NCI-H128 (cell line): ENCODE results near the gene BCL7A.
"Not testable (repeated sequence)": the region's sequence is repeated elsewhere in the genome, so short reads cannot be mapped to it uniquely, and the experiment has no call there.

Source experiments
- DNase-seq: peaks from one replicate; lab custom pipeline; 2025; ENCODE audit not compliant: unreplicated experiment; lab: John Stamatoyannopoulos, UW

BCL7A gene

DNA sequence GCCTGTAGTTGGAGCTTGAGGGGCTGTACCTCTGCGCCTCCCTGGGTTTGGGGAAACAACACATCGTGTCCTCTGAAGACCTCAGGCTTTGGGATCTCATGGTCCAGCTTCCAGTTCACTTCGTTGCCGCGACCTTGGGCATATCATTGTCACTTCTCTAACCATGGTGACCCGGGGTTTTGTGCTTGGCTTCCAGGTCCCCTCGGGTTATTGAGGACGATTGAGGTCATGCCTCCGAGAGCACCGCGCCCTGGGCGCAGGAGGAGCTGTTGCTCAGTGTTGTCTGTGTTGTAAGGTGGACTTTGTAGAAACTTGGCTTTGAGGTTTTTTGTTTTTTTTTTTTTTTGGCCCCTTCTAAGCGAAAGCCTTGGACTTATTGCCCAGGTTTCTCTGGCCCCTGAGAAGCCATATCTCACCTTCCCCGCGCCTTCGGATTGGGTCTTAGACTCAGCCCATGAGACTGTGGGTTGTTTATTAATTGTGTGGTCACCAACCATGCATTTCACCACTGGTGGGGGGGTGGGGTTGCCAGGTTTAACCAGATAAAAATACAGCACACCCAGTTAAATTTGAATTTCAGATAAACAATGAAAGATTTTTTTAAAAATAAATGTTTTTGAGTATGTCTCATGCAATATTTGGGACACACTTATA is 2.6 kb downstream of the BCL7A start:
- DNase-seq = no peak

DNA sequence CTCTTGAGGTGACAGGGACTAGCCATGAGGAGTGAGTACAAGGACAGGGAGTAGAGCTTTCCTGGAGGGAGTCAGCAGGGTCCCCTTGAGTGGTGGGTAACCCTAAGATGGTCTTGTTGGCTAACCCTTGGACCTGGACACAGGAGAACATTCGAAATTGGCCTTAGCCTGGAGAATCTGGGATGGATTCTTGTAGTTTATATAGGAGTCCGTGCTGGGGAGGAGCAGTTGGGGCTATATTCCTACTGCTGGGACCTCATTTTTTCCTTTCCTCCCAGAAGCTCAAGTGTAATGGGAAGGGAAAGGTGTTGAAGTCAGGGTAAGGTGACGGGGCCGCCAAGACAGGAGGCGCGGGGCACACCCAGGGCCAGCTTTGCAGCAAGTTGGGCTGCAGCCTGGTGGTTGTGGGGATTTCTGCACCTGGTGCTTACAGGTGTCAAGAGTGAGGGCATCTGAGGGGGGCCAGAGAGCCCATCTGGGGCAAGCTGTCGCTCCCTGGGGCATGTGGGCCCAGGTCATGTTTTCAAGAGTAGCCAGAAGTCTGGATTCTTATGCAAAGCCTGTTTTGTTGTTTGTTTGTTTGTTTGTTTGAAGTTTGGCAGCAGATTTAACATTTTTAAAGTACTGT is 5.1 kb downstream of the BCL7A start:
- DNase-seq = no peak

DNA sequence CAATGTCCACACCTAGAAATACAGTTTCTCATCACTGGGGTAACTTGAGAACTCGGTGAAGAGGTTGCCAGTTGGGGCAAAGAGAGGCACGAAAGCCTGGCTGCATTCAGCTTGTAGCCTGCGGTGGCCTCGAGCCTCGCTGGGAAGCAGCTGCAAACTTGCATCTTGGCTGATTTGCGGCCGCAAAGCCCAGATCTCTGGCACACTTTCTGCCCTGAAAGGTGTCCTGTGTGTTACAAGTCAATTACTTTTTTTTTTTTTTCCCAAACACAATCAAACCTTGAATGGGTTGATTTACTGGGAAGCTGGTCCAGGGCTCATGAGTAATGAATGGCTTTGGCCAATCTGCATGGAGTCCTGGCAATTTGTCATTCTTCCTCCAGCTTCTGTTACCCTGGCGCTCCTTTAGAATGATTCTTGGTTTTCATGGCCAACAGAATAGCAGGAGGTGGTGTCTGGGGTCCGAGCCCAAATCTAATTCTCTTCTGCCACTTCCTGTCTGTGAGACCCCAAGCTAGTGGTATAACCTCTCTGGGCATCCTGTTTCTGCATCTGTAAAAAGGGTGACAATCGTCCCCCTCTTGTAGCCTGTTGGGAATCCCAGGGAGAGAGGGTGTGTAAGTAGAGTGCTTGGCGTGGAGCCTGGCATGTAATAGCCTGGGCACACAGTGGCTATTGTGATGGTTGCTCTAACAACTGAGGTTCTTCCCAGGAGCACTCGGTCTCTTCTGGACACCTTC is 6.7 kb downstream of the BCL7A start:
- no peak for DNase-seq

DNA sequence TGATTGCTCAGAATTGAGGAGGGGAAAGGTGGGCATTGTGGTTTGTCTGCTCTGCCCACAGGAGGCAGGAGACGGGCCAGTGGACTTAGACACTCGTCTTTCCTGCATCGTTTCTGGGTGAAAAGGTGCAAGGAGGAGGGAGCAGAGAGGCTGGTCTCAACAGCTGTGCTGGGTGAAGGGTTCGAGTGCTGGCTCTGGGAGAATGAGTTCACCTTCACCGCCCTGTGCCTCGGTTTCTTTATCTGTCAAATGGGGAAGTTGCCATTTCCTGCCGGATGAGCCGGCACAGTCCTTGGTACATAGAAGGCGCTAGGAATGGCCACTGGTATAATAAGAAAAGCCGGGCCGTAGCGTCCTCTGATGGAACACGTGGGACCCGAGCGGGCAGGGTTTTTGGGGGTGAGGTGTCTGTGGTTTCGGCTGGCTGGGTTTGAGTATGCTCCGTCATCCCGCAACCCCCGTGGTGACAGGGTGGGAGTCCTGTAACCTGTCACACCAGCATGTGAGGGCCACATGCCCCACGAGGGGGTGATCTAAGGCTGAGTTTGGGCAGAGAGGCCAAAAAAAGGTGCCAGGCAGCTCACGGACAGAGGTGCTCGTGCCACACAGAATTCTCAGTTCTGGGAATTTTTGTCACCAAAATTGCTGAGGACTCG is 7.3 kb downstream of the BCL7A start:
- no peak for DNase-seq

DNA sequence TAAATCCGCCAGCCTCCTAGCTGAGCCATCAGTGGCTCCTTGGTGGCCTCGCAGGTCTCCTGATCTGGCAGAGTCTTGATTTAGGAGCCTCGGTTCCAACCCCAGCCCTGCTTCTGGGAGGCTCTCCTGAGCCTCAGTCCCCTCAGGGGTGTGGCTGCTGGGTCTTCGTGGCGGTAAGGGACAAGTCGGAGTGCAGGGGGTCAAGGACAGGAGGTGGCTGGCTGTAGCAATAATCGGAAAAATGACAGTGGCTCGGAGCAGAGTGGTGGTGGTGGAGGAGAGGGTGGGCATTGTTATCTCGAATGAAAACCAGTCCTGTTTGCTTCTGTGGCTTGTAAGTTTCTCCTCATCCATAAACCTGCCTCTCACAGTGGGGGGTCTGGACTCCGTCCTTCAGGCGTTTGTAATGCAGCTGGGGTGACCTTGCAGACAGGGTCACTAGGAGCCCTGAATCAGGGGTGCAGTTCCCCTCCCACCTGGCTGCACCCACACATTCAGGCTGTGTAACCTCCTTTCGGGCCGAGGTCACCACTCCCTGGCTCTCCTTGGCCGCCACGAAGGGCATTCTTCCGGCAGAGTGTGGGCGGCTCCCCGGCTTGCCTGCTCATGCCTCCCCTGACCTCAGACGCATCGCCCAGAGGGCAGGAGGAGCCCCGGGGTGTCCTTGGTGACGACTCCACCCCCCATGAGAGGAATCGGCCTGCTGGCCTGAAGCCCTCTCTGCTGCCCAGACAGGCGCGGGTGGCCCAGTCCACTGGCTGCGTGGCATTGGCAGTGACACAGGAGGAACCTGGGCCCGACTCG is 8.1 kb downstream of the BCL7A start:
- no peak for DNase-seq

DNA sequence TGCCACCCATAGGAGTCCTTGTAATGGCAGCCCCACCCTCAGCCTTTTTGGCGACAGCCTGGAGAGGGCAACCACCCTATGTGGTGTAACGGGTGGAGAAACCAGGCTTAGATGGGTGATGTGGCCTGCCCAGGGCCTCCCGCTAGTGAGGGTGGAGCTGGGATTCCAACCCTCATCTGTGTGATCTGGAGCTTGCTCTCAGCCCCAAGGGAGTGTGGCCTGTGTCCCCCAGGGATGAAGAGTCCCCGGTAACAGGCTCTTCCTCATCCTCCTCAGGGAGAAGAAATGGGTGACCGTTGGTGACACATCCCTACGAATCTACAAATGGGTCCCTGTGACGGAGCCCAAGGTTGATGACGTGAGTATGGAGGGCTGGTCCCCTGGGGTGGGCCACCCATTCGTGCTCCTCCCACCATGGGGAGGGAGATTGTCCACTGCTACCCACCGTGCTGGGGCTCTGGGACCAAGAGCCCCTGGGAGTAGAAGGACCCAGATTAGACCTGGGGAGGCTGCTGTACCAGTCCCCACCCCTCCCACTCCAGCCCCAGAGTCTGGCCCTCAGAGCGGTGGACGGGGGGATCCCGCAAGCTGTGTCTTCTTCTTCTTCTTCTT is 8.8 kb downstream of the BCL7A start:
- no peak for DNase-seq

DNA sequence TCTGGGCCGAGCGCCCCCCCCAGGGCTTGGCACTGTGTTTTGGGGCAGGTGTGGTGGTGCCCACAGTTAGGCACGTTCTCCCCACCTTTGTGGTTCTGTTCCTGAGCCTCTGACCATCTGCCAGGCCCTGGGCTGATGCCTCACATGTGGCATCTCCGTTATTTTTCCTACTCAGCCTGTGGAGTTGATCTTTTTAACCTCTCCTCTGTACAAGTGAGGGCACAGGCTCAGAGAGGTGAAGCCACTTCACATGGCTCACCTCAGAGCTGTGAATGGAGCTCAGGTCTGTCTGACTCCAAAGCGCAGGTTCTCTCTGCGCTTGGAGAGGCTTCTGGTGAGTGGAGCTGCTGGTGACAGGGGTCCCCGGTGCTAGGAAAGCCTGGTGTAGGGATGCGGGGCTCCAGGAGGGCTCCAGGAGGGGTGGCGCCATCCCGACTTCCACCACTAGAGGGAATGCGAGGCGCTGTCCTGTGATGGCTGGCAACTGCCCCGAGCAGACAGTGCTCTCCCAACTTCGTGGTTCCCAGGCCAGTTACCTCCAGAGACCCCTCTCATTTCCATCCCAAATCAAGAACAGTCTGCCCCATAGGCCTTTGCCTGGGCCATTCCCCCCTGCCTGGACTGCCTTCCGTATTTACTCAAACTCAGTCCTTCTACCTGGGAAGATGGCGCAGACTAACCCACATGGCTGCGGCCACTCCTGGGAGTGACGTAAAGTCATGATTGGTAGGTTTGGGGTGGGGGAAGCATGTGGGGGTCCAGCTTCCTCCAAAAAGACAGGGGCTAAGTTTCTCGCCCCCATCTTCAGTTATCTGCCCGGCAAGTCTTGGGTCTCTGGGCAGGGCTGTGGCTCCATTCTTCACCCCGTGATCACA is 9.9 kb downstream of the BCL7A start:
- DNase-seq = no peak

DNA sequence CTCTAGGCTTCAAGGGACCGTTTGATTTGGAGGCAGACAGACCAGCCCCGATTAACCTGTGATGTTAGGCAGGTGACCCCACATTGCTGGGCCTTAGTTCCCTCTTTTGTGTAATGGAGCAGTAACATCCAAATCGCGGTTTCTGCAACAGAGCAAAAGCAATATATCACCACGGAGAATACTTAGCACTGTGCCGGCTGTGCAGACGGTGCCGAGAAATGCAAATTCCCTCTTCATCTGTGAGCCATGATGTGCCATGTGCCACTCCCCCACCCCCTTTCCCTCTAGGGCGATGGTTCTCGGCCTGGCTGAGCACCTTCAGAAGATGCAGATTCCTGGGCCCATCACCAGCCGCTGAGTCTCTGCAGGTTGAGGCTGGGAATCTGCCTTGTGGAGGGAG is 10.9 kb downstream of the BCL7A start:
- no peak for DNase-seq

DNA sequence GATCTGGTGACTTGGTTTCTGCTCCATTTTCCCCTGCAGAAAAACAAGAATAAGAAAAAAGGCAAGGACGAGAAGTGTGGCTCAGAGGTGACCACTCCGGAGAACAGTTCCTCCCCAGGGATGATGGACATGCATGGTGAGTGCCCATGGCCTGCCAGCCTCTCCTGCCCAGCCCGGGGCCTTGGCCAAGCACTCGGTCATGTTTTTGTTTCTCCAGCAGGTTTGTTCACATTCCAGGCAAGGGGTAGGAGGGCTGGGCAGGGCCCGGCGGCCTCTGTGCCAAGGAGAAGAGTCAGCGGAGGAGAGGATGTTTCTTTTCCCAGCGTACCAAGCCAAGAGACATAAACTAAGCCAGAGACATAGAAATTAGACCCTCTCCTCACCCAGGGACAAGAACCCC is 13.6 kb downstream of the BCL7A start:
- no peak for DNase-seq

DNA sequence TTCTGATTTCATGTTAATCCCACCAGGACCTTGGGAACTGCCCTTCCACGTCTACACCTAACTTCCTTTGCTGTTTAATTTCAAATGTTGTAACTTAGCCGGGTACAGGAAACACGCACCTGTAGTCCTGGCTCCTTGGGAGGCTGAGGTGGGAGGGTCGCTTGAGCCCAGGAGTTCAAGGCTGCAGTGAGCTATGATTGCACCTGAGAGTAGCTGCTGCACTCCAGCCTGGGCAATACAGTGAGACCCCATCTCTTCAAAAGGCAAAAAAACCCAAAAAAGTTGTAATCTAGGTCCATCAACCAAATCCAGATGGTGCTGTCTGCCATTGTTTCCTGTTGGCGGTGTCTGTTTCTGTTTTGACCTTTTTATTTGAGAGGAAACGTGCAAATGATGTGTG is 14.5 kb downstream of the BCL7A start:
- no peak for DNase-seq

DNA sequence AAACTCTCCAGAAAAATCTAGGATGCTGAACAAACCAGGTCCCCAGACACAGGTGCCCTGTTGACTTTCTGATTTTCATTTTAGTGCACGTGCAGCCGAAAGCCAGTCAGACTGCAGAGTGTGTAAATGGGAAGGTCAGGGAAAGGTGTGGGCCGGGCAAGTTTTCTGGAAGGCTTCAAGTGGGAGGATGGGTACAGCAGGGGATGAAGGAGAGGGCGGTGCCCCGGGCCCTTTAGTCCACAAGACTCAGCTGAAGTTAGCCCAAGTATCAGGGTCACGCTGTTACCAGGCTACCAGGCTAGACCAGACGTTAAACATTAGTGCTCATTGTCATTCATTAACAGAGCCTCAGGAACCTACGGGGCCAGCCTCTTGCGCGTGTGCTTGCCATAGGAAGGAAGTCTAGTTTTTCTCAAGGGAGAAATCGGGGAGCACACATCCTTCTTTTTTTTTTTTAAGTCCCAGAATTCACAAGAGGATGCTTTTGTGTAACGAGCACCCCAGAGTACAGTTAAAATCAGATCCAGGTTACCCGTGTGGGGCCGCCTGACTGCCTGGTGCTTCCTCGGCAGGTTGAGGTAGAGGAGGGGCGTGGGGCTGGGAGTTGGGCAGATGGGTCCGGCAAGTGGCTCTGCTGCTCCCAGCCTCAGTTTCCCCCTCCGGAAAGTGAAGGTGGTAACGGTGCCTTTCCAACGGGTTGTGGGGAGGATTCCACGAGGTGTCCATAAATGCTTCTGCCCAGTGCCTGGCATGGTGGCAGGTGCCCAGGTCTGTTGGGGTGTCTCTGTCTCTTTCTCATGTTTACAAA is 19.1 kb downstream of the BCL7A start:
- DNase-seq = no peak

DNA sequence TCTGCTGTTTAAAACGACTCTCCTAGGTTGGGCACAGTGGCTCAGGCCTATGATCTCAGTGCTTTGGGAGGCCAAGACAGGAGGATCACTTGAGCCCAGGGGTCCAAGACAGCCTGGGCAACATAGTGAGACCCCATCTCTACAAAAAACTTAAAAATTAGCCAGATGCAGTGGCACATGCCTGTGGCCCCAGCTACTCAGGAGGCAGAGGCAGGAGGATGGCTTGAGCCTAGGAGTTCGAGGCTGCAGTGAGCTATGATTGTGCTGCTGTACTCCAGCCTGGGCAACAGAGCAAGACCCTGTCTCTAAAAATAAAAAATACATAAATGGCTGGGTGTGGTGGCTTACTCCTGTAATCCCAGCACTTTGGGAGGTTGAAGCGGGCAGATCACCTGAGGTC is 19.8 kb downstream of the BCL7A start:
- DNase-seq = not testable (repeated sequence)

DNA sequence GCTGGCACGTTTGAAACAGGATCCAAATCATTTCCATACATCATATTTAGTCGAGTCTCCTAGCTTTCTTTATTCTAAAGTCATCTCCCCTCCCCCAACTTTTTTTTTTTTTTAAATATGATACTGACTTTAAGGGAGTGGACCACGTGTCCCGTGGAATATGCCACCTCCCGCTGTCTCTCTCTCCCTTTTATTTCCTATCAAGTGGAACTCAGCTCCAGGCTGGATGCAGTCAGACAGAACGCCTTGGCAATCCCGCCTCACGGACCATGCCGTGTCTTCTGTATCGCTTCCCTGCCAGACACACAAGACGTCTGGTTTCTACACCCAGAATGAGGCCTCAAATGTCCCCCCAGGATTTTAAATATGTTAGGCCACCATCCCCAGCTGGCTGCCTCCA is 21.2 kb downstream of the BCL7A start:
- DNase-seq = no peak

DNA sequence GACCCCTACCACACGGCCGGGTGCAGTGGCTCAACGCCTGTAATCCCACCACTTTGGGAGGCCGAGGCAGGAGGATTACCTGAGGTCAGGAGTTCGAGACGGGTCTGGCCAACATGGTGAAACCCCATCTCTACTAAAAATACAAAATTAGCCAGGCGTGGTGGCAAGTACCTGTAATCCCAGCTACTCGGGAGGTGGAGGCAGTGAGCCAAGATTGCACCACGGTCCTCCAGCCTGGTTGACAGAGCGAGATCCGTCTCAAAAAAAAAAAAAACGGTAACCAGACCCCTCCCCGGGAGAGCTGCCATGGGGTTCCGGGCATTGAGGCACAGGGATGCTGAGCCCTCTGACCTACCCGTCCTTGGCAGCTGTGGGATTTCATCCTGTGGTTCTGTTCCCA is 21.8 kb downstream of the BCL7A start:
- DNase-seq = no peak

DNA sequence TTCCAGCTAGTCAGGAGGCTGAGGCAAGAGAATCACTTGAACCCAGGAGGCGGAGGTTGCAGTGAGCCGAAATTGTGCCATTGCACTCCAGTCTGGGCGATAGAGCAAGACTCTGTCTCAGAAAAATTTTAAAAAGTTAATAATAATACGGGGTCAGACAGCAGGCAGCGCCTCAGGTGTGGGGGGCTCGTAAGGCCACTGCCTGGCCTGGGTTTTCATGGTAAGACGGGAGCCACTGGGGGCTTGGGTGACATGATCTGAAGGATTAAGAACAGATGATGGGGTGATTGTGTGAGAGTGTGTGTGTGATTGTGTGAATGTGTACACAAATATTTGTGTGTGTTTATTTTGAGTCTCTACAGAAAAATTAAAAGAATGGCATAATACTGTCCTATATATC is 23.6 kb downstream of the BCL7A start:
- DNase-seq = no peak

DNA sequence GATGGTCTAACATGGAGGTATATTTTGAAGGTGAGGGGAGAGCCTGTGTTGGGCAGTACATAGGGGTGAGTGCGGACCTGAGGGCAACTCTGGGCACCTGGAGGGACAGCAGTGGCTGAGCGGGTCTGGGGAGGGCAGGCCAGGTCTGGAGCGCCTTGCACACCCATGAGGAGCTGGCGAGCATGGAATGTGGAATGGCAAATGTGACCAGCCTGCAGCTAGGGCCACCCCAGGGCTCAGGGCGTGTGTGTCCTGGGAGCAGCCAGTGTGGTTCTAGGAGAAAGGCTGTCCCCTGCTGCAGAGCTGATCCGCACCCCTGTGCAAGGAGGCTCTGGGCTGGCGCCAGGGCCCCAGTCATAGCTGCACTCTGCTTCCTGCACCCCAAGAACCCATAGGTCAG is 24.5 kb downstream of the BCL7A start:
- DNase-seq = no peak

DNA sequence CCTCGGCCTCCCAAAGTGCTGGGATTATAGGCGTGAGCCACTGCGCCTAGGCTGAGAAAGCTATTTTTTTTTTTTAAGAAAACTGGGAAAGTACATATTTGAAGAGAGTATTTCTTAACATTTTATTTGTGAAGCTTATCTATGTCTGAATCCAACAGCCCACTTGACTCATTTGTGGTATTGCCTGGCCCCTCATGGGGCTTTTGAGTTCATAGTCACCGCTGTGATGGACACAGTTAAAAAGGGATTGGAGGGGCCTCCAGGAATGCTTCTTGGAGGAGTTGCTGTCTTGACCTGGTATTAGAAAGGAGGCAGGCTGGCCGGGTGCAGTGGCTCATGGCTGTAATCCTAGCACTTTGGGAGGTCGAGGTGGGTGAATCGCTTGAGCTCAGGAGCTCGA is 26.5 kb downstream of the BCL7A start:
- no peak for DNase-seq

DNA sequence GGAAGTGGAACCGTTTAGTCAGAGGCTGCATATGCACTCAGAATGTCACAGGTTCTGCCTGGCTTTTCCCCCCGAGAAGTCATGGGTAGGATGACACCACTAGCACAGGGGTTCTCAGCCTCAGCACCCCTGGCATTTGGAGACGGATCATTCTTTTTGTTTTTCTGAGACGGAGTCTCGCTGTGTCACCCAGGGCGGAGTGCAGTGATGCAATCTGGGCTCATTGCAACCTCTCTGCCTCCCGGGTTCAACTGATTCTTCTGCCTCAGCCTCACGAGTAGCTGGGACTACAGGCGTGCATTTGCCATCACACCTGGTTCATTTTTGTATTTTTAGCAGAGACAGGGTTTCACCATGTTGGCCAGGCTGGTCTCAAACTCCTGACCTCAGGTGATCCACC is 28.1 kb downstream of the BCL7A start:
- DNase-seq = no peak

DNA sequence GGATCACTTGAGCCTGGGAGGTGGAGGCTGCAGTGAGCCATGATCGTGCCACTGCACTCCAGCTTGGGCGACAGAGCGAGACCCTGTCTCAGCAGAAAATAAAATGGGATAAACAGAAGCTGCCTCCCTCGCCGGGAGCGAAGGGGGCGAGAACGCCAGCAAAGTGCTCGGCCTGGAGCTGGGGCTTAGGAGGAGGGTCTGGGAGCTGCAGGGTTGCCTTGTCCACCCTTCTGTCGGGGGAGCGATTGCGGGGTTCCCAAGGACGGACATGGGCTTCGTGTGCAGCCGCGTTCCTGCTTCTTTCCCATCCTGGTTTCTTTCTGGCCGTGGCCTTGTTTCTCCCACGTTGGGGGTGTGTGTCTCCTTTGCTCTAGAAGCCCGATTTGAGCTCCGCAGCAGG is 29.0 kb downstream of the BCL7A start:
- no peak for DNase-seq
